Neural cell (in vitro differentiated cells): ENCODE measurements around the gene OSBPL7.

Experiments used
- EP300 ChIP-seq: fragments of 450-650 bp; conservative IDR thresholded peaks from 2 replicates; pipeline ENCODE4 v1.6.1; 2014; ENCODE audit warnings: antibody characterized with exemption, mild to moderate bottlenecking, moderate library complexity; ENCODE audit not compliant: poor library complexity, severe bottlenecking
- EZH2 ChIP-seq: fragments of 200-600, 300-800 bp; shearing (Covaris generic), sonication (generic); IDR thresholded peaks from 2 replicates; pipeline ENCODE4 v1.6.1; 2014; ENCODE audit warnings: antibody characterized with exemption, low read length, borderline replicate concordance, mild to moderate bottlenecking; ENCODE audit not compliant: insufficient read depth, poor library complexity, severe bottlenecking
- MXI1 ChIP-seq: fragments of 450-650 bp; conservative IDR thresholded peaks from 2 replicates; pipeline ENCODE4 v1.6.1; 2014; ENCODE audit warnings: antibody characterized with exemption, mild to moderate bottlenecking; ENCODE audit not compliant: poor library complexity, severe bottlenecking
- RAD21 ChIP-seq: fragments of 450-650 bp; conservative IDR thresholded peaks from 2 replicates; pipeline ENCODE4 v1.6.1; 2014; ENCODE audit warnings: antibody characterized with exemption, mild to moderate bottlenecking, moderate library complexity
- TAF1 ChIP-seq: IDR thresholded peaks from 2 replicates; pipeline ENCODE4 v1.6.1; 2012; ENCODE audit warnings: low read depth
- TF ChIP-seq, protein P1 (sequence below): fragments of 450-650 bp; IDR thresholded peaks from 2 replicates; pipeline ENCODE4 v1.5.1; 2014; ENCODE audit warnings: antibody characterized with exemption, mild to moderate bottlenecking, moderate library complexity; ENCODE audit not compliant: poor library complexity, severe bottlenecking
- TF ChIP-seq, protein P2 (sequence below): IDR thresholded peaks from 2 replicates; pipeline ENCODE4 v1.6.1; 2012; ENCODE audit warnings: borderline replicate concordance

DNA sequence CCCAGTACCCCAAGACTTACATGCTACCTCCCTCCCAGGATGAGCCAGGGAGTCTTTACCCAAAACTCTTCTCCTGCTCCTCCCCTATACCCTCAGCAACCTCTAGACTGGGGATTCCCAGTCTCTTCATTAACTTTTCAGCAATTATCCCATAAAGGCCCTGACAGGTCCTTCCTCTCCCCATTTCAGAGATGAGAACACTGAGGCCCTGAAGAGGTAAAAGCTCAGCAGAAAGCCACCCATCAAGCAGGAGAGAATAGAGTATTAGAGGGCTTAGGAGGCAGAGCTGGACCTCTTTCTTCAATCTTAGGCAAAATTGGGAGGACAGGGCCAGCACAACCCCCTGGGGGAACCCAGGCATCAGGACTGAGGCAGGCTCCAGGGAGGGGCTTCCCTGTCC, 35.2 kb upstream of the OSBPL7 start:
- TF ChIP-seq, protein P1, sequence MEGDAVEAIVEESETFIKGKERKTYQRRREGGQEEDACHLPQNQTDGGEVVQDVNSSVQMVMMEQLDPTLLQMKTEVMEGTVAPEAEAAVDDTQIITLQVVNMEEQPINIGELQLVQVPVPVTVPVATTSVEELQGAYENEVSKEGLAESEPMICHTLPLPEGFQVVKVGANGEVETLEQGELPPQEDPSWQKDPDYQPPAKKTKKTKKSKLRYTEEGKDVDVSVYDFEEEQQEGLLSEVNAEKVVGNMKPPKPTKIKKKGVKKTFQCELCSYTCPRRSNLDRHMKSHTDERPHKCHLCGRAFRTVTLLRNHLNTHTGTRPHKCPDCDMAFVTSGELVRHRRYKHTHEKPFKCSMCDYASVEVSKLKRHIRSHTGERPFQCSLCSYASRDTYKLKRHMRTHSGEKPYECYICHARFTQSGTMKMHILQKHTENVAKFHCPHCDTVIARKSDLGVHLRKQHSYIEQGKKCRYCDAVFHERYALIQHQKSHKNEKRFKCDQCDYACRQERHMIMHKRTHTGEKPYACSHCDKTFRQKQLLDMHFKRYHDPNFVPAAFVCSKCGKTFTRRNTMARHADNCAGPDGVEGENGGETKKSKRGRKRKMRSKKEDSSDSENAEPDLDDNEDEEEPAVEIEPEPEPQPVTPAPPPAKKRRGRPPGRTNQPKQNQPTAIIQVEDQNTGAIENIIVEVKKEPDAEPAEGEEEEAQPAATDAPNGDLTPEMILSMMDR: no peak
- TF ChIP-seq EZH2 (no peak), EP300 (no peak), RAD21 (no peak), TAF1 (no peak), MXI1 (no peak)
- TF ChIP-seq, protein P2, sequence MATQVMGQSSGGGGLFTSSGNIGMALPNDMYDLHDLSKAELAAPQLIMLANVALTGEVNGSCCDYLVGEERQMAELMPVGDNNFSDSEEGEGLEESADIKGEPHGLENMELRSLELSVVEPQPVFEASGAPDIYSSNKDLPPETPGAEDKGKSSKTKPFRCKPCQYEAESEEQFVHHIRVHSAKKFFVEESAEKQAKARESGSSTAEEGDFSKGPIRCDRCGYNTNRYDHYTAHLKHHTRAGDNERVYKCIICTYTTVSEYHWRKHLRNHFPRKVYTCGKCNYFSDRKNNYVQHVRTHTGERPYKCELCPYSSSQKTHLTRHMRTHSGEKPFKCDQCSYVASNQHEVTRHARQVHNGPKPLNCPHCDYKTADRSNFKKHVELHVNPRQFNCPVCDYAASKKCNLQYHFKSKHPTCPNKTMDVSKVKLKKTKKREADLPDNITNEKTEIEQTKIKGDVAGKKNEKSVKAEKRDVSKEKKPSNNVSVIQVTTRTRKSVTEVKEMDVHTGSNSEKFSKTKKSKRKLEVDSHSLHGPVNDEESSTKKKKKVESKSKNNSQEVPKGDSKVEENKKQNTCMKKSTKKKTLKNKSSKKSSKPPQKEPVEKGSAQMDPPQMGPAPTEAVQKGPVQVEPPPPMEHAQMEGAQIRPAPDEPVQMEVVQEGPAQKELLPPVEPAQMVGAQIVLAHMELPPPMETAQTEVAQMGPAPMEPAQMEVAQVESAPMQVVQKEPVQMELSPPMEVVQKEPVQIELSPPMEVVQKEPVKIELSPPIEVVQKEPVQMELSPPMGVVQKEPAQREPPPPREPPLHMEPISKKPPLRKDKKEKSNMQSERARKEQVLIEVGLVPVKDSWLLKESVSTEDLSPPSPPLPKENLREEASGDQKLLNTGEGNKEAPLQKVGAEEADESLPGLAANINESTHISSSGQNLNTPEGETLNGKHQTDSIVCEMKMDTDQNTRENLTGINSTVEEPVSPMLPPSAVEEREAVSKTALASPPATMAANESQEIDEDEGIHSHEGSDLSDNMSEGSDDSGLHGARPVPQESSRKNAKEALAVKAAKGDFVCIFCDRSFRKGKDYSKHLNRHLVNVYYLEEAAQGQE: no peak
